Cardiac fibroblast (primary cell): ENCODE data around the gene TOR1B.
"Not testable (repeated sequence)": the region's sequence is repeated elsewhere in the genome, so short reads cannot be mapped to it uniquely, and the experiment has no call there.

Experiments
- DNase-seq, 2 donors: peaks; one replicate each; pipeline versions ENCODE4 v3.0.0 to v3.0.0-alpha.2; 2010; ENCODE audit warnings: low read depth in 2 of 2
- H3K4me3 ChIP-seq, 2 donors: replicated peaks in 1 of 2; 1 replicate in 1 of 2; 2 replicates in 1 of 2; pipeline ENCODE4 v1.5.1; 2011; ENCODE audit warnings: low read depth in 2 of 2, low read length in 2 of 2, mild to moderate bottlenecking in 2 of 2, moderate library complexity in 1 of 2
- TF ChIP-seq, protein P1 (sequence below): IDR thresholded peaks from one replicate; pipeline ENCODE4 v1.5.1; 2011; ENCODE audit warnings: low read depth, mild to moderate bottlenecking, low read length, inconsistent platforms

Gene TOR1B

DNA sequence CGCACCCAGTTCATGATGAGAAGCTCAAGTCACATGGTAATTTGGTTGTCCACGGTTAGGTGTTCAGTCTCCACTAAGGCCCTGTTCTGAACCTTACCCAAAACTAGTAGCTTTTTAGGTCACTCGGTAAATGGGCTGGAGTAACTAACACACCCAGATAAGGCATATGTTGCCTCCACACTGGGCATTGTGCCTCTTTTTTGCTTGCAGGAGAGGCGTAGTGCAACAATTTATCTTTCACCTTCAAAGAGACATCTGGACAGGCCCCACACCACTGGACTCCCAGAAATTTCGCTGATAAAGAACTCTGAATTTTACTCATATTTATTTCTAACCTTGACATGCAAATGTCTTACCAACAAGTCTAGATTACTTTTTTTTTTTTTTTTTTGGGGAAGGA, 33.3 kb upstream of the TOR1B start:
- TF ChIP-seq, protein P1, sequence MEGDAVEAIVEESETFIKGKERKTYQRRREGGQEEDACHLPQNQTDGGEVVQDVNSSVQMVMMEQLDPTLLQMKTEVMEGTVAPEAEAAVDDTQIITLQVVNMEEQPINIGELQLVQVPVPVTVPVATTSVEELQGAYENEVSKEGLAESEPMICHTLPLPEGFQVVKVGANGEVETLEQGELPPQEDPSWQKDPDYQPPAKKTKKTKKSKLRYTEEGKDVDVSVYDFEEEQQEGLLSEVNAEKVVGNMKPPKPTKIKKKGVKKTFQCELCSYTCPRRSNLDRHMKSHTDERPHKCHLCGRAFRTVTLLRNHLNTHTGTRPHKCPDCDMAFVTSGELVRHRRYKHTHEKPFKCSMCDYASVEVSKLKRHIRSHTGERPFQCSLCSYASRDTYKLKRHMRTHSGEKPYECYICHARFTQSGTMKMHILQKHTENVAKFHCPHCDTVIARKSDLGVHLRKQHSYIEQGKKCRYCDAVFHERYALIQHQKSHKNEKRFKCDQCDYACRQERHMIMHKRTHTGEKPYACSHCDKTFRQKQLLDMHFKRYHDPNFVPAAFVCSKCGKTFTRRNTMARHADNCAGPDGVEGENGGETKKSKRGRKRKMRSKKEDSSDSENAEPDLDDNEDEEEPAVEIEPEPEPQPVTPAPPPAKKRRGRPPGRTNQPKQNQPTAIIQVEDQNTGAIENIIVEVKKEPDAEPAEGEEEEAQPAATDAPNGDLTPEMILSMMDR: no peak
- no peak overlapping the region for H3K4me3 ChIP-seq
- no peak for DNase-seq

DNA sequence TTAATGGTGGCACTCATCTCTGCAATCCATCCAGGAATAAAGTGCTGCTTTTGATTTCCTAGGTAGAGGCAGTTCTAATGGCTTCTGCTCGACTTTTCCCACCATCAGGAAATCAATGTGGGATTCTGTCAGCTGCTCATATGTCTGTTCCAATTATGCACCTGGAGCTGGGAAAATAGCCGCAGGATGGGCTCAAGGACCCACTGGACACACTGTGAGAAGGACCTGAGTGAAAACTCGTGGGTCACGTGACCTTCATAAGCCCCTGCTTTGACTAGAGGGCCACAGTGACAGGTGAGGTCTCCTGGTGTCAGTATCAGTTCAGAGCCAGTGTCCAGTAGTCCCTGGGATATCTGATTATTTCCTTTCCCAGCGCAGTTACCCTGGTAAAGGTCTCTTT, 32.2 kb upstream of the TOR1B start:
- no peak for DNase-seq
- no peak overlapping the region for H3K4me3 ChIP-seq
- TF ChIP-seq, protein P1: no peak

DNA sequence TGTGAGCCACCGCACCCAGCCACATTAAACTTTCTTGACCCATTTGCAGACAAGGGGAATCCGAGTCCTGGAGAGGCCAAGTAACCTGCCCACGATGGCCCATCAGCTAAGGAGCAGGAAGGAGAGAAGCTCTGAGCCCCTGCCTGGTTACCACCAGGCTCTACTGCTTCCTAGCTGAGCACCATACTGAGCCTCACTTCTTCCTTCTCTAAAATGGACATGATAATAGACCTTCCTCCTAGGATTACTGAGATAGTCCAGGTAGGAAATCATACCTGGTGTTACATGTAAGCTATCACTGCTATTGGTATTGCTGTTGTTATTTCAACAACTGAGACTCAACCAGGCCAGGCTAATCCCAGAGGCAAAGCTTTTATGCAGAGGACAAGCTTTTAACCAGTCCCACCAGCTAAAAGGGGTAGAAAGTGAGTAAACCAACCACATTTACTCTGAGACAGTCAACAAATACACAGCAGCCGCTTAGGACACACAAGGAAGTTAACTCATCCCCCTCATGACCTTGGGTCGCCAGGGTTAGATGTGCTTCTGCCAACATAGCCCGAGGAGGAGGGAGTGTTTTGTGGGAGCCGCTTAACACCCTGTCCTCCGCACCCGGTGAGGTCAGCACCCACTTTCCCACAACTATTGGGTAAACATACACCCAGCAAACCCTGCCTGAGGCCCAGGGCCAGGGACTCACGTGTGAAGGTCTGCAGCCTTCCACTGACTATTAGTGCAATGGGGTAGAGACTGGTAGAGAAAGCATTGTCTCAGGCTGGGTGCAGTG, 29.5 kb upstream of the TOR1B start:
- TF ChIP-seq, protein P1: no peak
- DNase-seq: peak; percentile 77 to 83

DNA sequence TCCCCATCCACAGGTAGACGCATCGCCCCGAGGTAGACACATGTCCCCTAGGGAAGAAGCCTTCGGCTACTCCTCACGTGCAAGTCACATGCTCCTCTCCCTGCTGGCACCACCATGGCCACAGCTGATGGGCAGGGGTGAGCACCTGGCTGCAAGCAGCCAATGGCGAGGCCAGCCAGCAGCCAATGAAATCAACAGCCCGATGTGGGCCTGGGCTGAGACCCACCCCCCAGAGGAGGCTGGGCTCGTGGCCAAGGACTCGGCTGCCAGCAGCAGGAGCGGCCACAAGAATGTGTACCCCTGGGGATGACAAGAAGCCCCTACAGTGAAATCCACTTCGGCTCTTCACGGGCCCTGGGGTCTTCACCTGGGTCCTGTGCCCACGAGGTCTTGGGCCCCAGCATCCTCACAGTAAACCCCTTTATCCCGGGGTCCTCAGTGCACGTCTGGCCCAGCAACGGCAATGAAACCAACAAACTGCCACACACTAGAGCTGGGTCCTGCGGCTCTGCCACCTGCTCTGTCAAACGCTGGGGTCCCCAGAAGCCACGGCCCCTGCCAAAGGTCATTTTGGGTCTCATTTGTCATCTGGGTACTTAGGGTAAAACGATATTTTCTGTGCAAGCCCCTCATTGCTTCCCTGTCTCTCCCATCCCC, 28.1 kb upstream of the TOR1B start:
- DNase-seq: no peak
- TF ChIP-seq, protein P1: no peak
- H3K4me3 ChIP-seq: no peak overlapping the region

More for the DNA sequence above, 29.5 kb upstream of the TOR1B start:
- no peak overlapping the region for H3K4me3 ChIP-seq

DNA sequence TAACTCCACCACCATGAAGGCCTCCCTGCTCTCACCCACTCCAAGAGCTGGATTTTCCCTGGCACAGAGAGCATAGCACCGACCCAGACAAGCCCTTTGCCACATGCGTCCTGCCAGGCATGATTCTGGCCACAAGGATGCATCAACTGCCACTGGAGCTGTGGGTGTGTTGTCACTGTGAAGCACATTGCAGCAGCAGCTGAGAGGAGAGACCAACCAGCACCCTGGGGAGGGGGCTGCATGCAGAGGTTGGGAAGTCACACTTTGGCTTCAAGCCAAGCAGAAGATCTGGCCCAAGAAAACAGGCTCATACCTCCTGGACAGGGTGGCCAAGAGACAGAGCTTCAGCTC, 27.6 kb upstream of the TOR1B start:
- H3K4me3 ChIP-seq: no peak overlapping the region
- no peak for DNase-seq
- TF ChIP-seq, protein P1: no peak

DNA sequence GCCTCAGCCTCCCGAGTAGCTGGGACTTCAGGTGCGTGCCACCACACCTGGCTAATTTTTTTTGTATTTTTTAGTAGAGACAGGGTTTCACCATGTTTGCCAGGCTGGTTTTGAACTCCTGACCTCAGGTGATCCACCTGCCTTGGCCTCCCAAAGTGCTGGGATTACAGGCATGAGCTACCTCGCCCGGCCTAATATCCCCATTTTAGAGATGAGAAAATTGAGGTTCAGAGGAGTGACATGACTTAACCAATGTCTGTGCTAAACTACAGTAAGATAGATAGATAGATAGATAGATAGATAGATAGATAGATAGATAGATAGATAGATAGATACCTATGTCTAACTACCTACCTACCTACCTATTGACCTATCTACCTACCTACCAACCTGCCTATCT, 26.9 kb upstream of the TOR1B start:
- not testable (repeated sequence) for H3K4me3 ChIP-seq, DNase-seq

DNA sequence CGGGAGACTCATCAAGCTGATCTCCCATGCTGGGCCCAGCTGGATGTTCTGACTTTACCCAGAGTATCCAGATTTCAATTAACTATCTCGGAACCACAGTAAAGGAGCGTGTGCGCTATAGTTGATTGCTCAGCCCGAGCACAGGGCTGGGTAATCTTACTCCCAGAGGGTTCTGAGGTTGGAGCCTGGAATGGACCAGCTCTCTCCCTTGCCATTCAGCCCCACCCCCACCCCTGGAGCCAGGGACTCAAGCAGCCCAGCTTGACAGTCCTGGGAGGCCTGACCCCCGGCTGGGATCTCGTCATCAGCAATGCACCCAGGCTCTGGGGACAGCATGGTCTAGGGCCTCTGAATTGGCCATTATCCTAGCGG, 26.4 kb upstream of the TOR1B start:
- H3K4me3 ChIP-seq: peak overlapping the region in 1 of 2 donors; percentile 11
- TF ChIP-seq, protein P1: no peak
- DNase-seq: peak; percentile 60 to 64
